ENCODE data around the gene SEMA4F.

The SEMA4F gene

GRCh38 chr2:74675090-74675489 is 21.0 kb downstream of the SEMA4F start:
- POLR2A ChIA-PET: no interaction called here
- no peak for DNase-seq (ENCODE audit: low read depth, low spot score)
- CTCF ChIA-PET: interaction anchor here (0.5 to 2.9 kb wide), 3 partner anchors 16 to 485 kb away, joined by 3 to 16 read pairs (median 6); no protein-coding TSS in a partner anchor
- no peak for TF ChIP-seq CTCF (IDR thresholded peaks at IDR 0.05; ENCODE audit: insufficient read depth, low read length, missing control alignments)
- H3K4me3 ChIP-seq (ENCODE audit: low read depth, low read length): no peak overlapping the region

- CTCF ChIA-PET: interaction anchor here (0.9 to 2.9 kb wide), 4 partner anchors 12 to 200 kb away, joined by 3 to 16 read pairs (median 4); no protein-coding TSS in a partner anchor
- no peak for DNase-seq (ENCODE audit: low read depth, low spot score)
- POLR2A ChIA-PET: no interaction called here
- TF ChIP-seq CTCF (IDR thresholded peaks at IDR 0.05; ENCODE audit: insufficient read depth, low read length, missing control alignments): no peak
- H3K4me3 ChIP-seq (ENCODE audit: low read depth, low read length): no peak overlapping the region
Observed at GRCh38 chr2:74676331-74676730, 22.3 kb downstream of the SEMA4F start.

GRCh38 chr2:74679615-74680014 is 25.6 kb downstream of the SEMA4F start:
- CTCF ChIA-PET: interaction anchor here (0.7 to 3.2 kb wide), 4 partner anchors 9 to 197 kb away, joined by 3 to 16 read pairs (median 4); no protein-coding TSS in a partner anchor

GRCh38 chr2:74682501-74682900 is 28.5 kb downstream of the SEMA4F start:
- TF ChIP-seq CTCF (IDR thresholded peaks at IDR 0.05; ENCODE audit: insufficient read depth, low read length, missing control alignments): no peak
- POLR2A ChIA-PET: no interaction called here

More at GRCh38 chr2:74679615-74680014, 25.6 kb downstream of the SEMA4F start:
- DNase-seq (ENCODE audit: low read depth, low spot score): no peak
- H3K4me3 ChIP-seq (ENCODE audit: low read depth, low read length): no peak overlapping the region
- TF ChIP-seq CTCF (IDR thresholded peaks at IDR 0.05; ENCODE audit: insufficient read depth, low read length, missing control alignments): no peak
- POLR2A ChIA-PET: no interaction called here

GRCh38 chr2:74685408-74685807 is 31.4 kb downstream of the SEMA4F start:
- no peak for DNase-seq (ENCODE audit: low read depth, low spot score)
- ChIA-PET POLR2A (no interaction called here), CTCF (interaction anchor here (1.4 to 2.0 kb wide), 3 partner anchors 9 to 192 kb away, joined by 3 to 8 read pairs (median 7); no protein-coding TSS in a partner anchor)
- no peak for TF ChIP-seq CTCF (IDR thresholded peaks at IDR 0.05; ENCODE audit: insufficient read depth, low read length, missing control alignments)
- no peak overlapping the region for H3K4me3 ChIP-seq (ENCODE audit: low read depth, low read length)

More at GRCh38 chr2:74682501-74682900, 28.5 kb downstream of the SEMA4F start:
- CTCF ChIA-PET: interaction anchor here (0.7 to 1.7 kb wide), 2 partner anchors 10 to 618 kb away, joined by 3 read pairs; no protein-coding TSS in a partner anchor
- no peak for DNase-seq (ENCODE audit: low read depth, low spot score)
- no peak overlapping the region for H3K4me3 ChIP-seq (ENCODE audit: low read depth, low read length)

GRCh38 chr2:74688881-74689280 is 34.8 kb downstream of the SEMA4F start:
- ChIA-PET CTCF (interaction anchor here (0.8 to 3.9 kb wide), 16 partner anchors 9 to 952 kb away, joined by 3 to 77 read pairs (median 5); no protein-coding TSS in a partner anchor), POLR2A (no interaction called here)

More at GRCh38 chr2:74688881-74689280, 34.8 kb downstream of the SEMA4F start:
- TF ChIP-seq CTCF (IDR thresholded peaks at IDR 0.05; ENCODE audit: insufficient read depth, low read length, missing control alignments): no peak
- H3K4me3 ChIP-seq (ENCODE audit: low read depth, low read length): no peak overlapping the region
- DNase-seq (ENCODE audit: low read depth, low spot score): no peak

Data from AG04449 (cell line).